ENCODE data around the gene RRN3. TPM values are rescaled to one million over a fixed set of nuclear protein-coding genes. Genes with fewer than 3 reads are reported as not detected.
"Not testable (repeated sequence)": the region's sequence is repeated elsewhere in the genome, so short reads cannot be mapped to it uniquely, and the experiment has no call there.

Gene RRN3
- total and polyA plus RNA-seq, 8 donors: 7.0 to 60.2 (median 14.2) TPM

- WGBS, 5 donors: 51 to 81% (median 70%) methylated on average over 3 to 9 of the region's 15 CpGs
- DNase-seq; H3K9me3 ChIP-seq; H3K27me3 ChIP-seq; intact Hi-C loops (cut with DNase I; ENCODE audit: low total_unique reads); H3K4me3 ChIP-seq: not testable (repeated sequence)
- peak overlapping the region in 1 of 5 donors; percentile 24 for H3K27ac ChIP-seq
- H3K36me3 ChIP-seq: peaks cover 0 to 22% (median 12%) of the 10 kb centered on the region in 4 donors
- H3K4me1 ChIP-seq: peaks cover 0 to 30% (median 18%) of the 10 kb centered on the region in 4 donors
Measured at GRCh38 chr16:15137514-15137913, 43.4 kb upstream of the RRN3 start.

GRCh38 chr16:15135483-15136360 is 41.6 kb upstream of the RRN3 start:
- H3K4me3 ChIP-seq; H3K27ac ChIP-seq; H3K27me3 ChIP-seq; intact Hi-C loops (cut with DNase I; ENCODE audit: low total_unique reads); DNase-seq; H3K9me3 ChIP-seq: not testable (repeated sequence)
- 62 to 82% (median 67%) methylated on average over 10 to 43 of the region's 50 CpGs for WGBS, 5 donors
- peaks cover 0 to 12% (median 6%) of the 10 kb centered on the region in 4 donors for H3K4me1 ChIP-seq
- H3K36me3 ChIP-seq: peaks cover 0 to 34% (median 19%) of the 10 kb centered on the region in 4 donors

GRCh38 chr16:15134752-15135482 is 40.8 kb upstream of the RRN3 start:
- intact Hi-C loops (cut with DNase I; ENCODE audit: low total_unique reads); H3K4me3 ChIP-seq; DNase-seq; H3K27me3 ChIP-seq; H3K27ac ChIP-seq; H3K4me1 ChIP-seq; H3K9me3 ChIP-seq: not testable (repeated sequence)
- WGBS, 5 donors: 87 to 99% (median 96%) methylated on average over 7 to 14 of the region's 33 CpGs
- peaks cover 0 to 41% (median 26%) of the 10 kb centered on the region in 4 donors for H3K36me3 ChIP-seq

- H3K27me3 ChIP-seq; H3K4me1 ChIP-seq; intact Hi-C loops (cut with DNase I; ENCODE audit: low total_unique reads); H3K4me3 ChIP-seq; H3K9me3 ChIP-seq; H3K27ac ChIP-seq; DNase-seq: not testable (repeated sequence)
- 95 to 97% (median 96%) methylated on average over 8 to 18 of the region's 31 CpGs; no CpG with 5 or more reads in 1 of the 5 donors for whole genome bisulfite sequencing, 5 donors
- peaks cover 0 to 48% (median 32%) of the 10 kb centered on the region in 4 donors for H3K36me3 ChIP-seq
Measured at GRCh38 chr16:15133554-15133953, 39.5 kb upstream of the RRN3 start.

- H3K27ac ChIP-seq; H3K27me3 ChIP-seq; DNase-seq; H3K4me1 ChIP-seq; H3K9me3 ChIP-seq; H3K4me3 ChIP-seq; intact Hi-C loops (cut with DNase I; ENCODE audit: low total_unique reads): not testable (repeated sequence)
- 89 to 95% (median 93%) methylated on average over 11 to 31 of the region's 41 CpGs; no CpG with 5 or more reads in 1 of the 5 donors for WGBS, 5 donors
- peaks cover 0 to 55% (median 37%) of the 10 kb centered on the region in 4 donors for H3K36me3 ChIP-seq
Measured at GRCh38 chr16:15132719-15133428, 38.8 kb upstream of the RRN3 start.

- H3K9me3 ChIP-seq; H3K4me1 ChIP-seq; intact Hi-C loops (cut with DNase I; ENCODE audit: low total_unique reads); DNase-seq; H3K27me3 ChIP-seq; H3K27ac ChIP-seq; H3K4me3 ChIP-seq: not testable (repeated sequence)
- WGBS, 5 donors: 93 to 100% (median 96%) methylated on average over 1 to 41 of the region's 51 CpGs
- peaks cover 0 to 68% (median 49%) of the 10 kb centered on the region in 4 donors for H3K36me3 ChIP-seq
Measured at GRCh38 chr16:15130943-15131700, 37.0 kb upstream of the RRN3 start.

- H3K27me3 ChIP-seq; H3K27ac ChIP-seq; intact Hi-C loops (cut with DNase I; ENCODE audit: low total_unique reads); DNase-seq; H3K4me1 ChIP-seq; H3K4me3 ChIP-seq; H3K9me3 ChIP-seq: not testable (repeated sequence)
- WGBS, 5 donors: 80 to 98% (median 98%) methylated on average over 7 to 27 of the region's 37 CpGs
- peaks cover 0 to 65% (median 47%) of the 10 kb centered on the region in 4 donors for H3K36me3 ChIP-seq
Measured at GRCh38 chr16:15130256-15130932, 36.3 kb upstream of the RRN3 start.

- WGBS, 5 donors: 97% methylated on average over 12 to 29 of the region's 48 CpGs; no CpG with 5 or more reads in 1 of the 5 donors
- H3K27ac ChIP-seq; H3K27me3 ChIP-seq; H3K4me1 ChIP-seq; H3K4me3 ChIP-seq; DNase-seq; intact Hi-C loops (cut with DNase I; ENCODE audit: low total_unique reads); H3K9me3 ChIP-seq: not testable (repeated sequence)
- H3K36me3 ChIP-seq: peaks cover 0 to 54% (median 41%) of the 10 kb centered on the region in 4 donors
Measured at GRCh38 chr16:15127641-15128425, 33.8 kb upstream of the RRN3 start.

GRCh38 chr16:15100372-15100987 is 6.4 kb upstream of the RRN3 start:
- H3K27ac ChIP-seq; DNase-seq; H3K4me1 ChIP-seq; H3K4me3 ChIP-seq; H3K9me3 ChIP-seq; H3K27me3 ChIP-seq; intact Hi-C loops (cut with DNase I; ENCODE audit: low total_unique reads): not testable (repeated sequence)
- H3K36me3 ChIP-seq: peaks cover 0 to 10% (median 5%) of the 10 kb centered on the region in 4 donors
- WGBS, 5 donors: 78 to 82% (median 79%) methylated on average over 5 of the region's 5 CpGs

Measured in stomach (tissue), 9 donors.